Progenitor cell of endocrine pancreas (in vitro differentiated cells): ENCODE measurements around the gene GMEB2. TPM values are rescaled to one million over a fixed set of nuclear protein-coding genes. Genes with fewer than 3 reads are reported as not detected.

Experiments
- DNase-seq: peaks from one replicate; pipeline ENCODE4 v3.0.0; 2021; ENCODE audit warnings: low spot score; ENCODE audit not compliant: unreplicated experiment
- H3K27ac Mint-ChIP-seq: 2 replicates; pipeline ENCODE4 v1.8.0; 2021; ENCODE audit warnings: mild to moderate bottlenecking, moderate library complexity, mixed read lengths
- H3K27me3 Mint-ChIP-seq: 2 replicates; pipeline ENCODE4 v1.8.0; 2021; ENCODE audit warnings: mixed read lengths
- H3K36me3 Mint-ChIP-seq: 2 replicates; pipeline ENCODE4 v1.8.0; 2022; ENCODE audit warnings: mixed read lengths; ENCODE audit not compliant: insufficient read depth
- H3K4me1 Mint-ChIP-seq: 2 replicates; pipeline ENCODE4 v1.8.0; 2021; ENCODE audit warnings: low read depth, mixed read lengths
- H3K4me3 Mint-ChIP-seq: 2 replicates; pipeline ENCODE4 v1.8.0; 2021; ENCODE audit warnings: low read depth, mild to moderate bottlenecking, moderate library complexity, mixed read lengths
- H3K9me3 Mint-ChIP-seq: 2 replicates; pipeline ENCODE4 v1.8.0; 2021; ENCODE audit warnings: low read depth, mixed read lengths
- CTCF ChIP-seq: fragments of 200-600 bp; sonication (generic); IDR thresholded peaks from one replicate; pipeline ENCODE4 v1.5.0; 2021; ENCODE audit warnings: antibody characterized with exemption, mild to moderate bottlenecking; ENCODE audit not compliant: unreplicated experiment
- total RNA-seq: library from RNA; stranded (reverse); gene quantifications from 2 replicates; pipeline ENCODE4 v1.2.1, GENCODE V29; 2021

GMEB2 gene
- total RNA-seq, 1 donor from 2014 or later: 15.1 TPM

GRCh38 chr20:63548542-63548941, 78.4 kb downstream of the GMEB2 start:
- Mint-ChIP-seq H3K4me3 (no peak overlapping the region), H3K4me1 (peaks cover 3% of the 10 kb centered on the region), H3K9me3 (no peaks in the 10 kb centered on the region), H3K27me3 (peaks cover 22% of the 10 kb centered on the region), H3K27ac (no peak overlapping the region), H3K36me3 (no peaks in the 10 kb centered on the region)
- no peak for DNase-seq
- no peak for TF ChIP-seq CTCF

GRCh38 chr20:63547725-63548480, 79.0 kb downstream of the GMEB2 start, which contains the start of gene SRMS:
TSS of gene SRMS (minus strand) at chr20:63547749. CDS start at chr20:63547463, 286 bp downstream.
- no peaks in the 10 kb centered on the region for H3K36me3 Mint-ChIP-seq
- no peak within 1 kb of the TSS for H3K4me3 Mint-ChIP-seq
- H3K27ac Mint-ChIP-seq: no peak within 1 kb of the TSS
- H3K4me1 Mint-ChIP-seq: peaks cover 3% of the 10 kb centered on the region
- peaks cover 24% of the 10 kb centered on the region for H3K27me3 Mint-ChIP-seq
- TF ChIP-seq CTCF: no peak
- DNase-seq: no peak
- H3K9me3 Mint-ChIP-seq: no peaks in the 10 kb centered on the region

- H3K9me3 Mint-ChIP-seq: no peaks in the 10 kb centered on the region
- TF ChIP-seq CTCF: no peak
- peaks cover 3% of the 10 kb centered on the region for H3K4me1 Mint-ChIP-seq
- H3K27me3 Mint-ChIP-seq: peaks cover 21% of the 10 kb centered on the region
- no peak overlapping the region for H3K27ac Mint-ChIP-seq
- no peak for DNase-seq
- no peak overlapping the region for H3K4me3 Mint-ChIP-seq
- H3K36me3 Mint-ChIP-seq: no peaks in the 10 kb centered on the region
Observed at GRCh38 chr20:63546956-63547724, 79.8 kb downstream of the GMEB2 start.

DNA sequence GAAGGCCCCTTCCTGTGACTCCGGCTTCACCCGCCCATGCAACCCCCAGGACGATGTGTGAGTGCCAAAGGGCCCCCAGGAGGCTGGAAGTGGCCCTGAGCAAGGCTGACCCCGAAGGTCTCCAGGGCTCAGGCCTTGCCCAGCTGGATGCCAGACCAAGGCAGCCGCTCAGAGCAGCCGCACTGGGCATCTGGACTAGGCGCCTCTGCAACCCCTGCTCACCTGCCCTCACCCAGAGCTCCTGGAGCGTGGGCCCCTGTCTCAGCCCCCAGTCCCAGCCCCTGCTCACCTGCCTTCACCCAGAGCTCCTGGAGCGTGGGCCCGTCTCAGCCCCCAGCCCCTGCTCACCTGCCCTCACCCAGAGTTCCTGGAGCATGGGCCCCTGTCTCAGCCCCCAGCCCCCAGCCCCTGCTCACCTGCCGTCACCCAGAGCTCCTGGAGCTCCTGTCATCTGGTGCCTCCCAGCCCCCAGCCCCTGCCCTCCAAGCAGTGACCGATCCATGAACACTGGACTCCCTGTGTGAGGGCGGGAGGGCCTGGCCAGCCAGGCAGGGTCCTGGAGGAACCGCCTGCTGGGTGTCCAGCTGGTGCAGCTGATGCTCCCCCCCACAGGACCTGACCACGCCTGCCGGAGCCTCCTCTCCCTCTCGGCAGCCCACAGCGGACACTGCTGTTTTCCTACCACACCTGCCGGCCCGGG, 80.5 kb downstream of the GMEB2 start:
- H3K9me3 Mint-ChIP-seq: no peaks in the 10 kb centered on the region

More for the DNA sequence above, 80.5 kb downstream of the GMEB2 start:
- Mint-ChIP-seq H3K36me3 (no peaks in the 10 kb centered on the region), H3K27me3 (peaks cover 21% of the 10 kb centered on the region), H3K27ac (no peak overlapping the region), H3K4me3 (no peak overlapping the region), H3K4me1 (peaks cover 3% of the 10 kb centered on the region)
- TF ChIP-seq CTCF: no peak
- no peak for DNase-seq
